SK-N-SH treated with all-trans-retinoic acid at 6 μM for 48 hours (cell line): ENCODE results near the gene FREY1.

Experiments used
- ATAC-seq: fragments of 200-7000 bp; cut with Tn5 transposase; 3 replicates; pipeline ENCODE4 v1.9.1; 2020; ENCODE audit warnings: mild to moderate bottlenecking, moderate library complexity
- ARNTL ChIP-seq: fragments of 450-650 bp; formaldehyde crosslinking; IDR thresholded peaks from 2 replicates; pipeline ENCODE4 v1.5.0; 2020; ENCODE audit warnings: low read depth, mild to moderate bottlenecking, moderate library complexity, borderline replicate concordance
- BACH2 ChIP-seq: fragments of 250-450 bp; sonication (Bioruptor Pico); IDR thresholded peaks from 2 replicates; pipeline ENCODE4 v1.9.0; 2021; ENCODE audit warnings: mild to moderate bottlenecking, borderline replicate concordance
- CSRNP3 ChIP-seq: fragments of 250-450 bp; sonication (Bioruptor Pico); IDR thresholded peaks from 2 replicates; pipeline ENCODE4 v1.5.1; 2021; ENCODE audit warnings: mild to moderate bottlenecking, moderate library complexity
- ESRRG ChIP-seq: fragments of 250-450 bp; sonication (Bioruptor Pico); IDR thresholded peaks from 2 replicates; pipeline ENCODE4 v1.6.1; 2021; ENCODE audit warnings: mild to moderate bottlenecking
- GLIS3 ChIP-seq: fragments of 250-450 bp; sonication (Bioruptor Pico); IDR thresholded peaks from 2 replicates; pipeline ENCODE4 v1.5.0; 2020; ENCODE audit warnings: mild to moderate bottlenecking, moderate library complexity
- ISL1 ChIP-seq: fragments of 250-450 bp; sonication (Bioruptor Pico); IDR thresholded peaks from 2 replicates; pipeline ENCODE4 v2.1.2; 2022; ENCODE audit warnings: mild to moderate bottlenecking, moderate library complexity
- OSR1 ChIP-seq: fragments of 250-450 bp; sonication (Bioruptor Pico); IDR thresholded peaks from 2 replicates; pipeline ENCODE4 v1.8.0; 2022; ENCODE audit warnings: moderate library complexity, mild to moderate bottlenecking, inconsistent platforms
- PPARA ChIP-seq: fragments of 250-450 bp; sonication (Bioruptor Pico); IDR thresholded peaks from 2 replicates; pipeline ENCODE4 v1.5.0; 2020; ENCODE audit warnings: mild to moderate bottlenecking, borderline replicate concordance
- RARB ChIP-seq: fragments of 250-450 bp; sonication (Bioruptor Pico); IDR thresholded peaks from 2 replicates; pipeline ENCODE4 v1.8.0; 2021; ENCODE audit warnings: mild to moderate bottlenecking, moderate library complexity
- TCF4 ChIP-seq: fragments of 250-450 bp; sonication (Bioruptor Pico); IDR thresholded peaks from 2 replicates; pipeline ENCODE4 v1.8.0; 2021; ENCODE audit warnings: mild to moderate bottlenecking, moderate library complexity, borderline replicate concordance
- TOX ChIP-seq: fragments of 250-450 bp; sonication (Bioruptor Pico); IDR thresholded peaks from 2 replicates; pipeline ENCODE4 v1.8.0; 2021; ENCODE audit warnings: mild to moderate bottlenecking, moderate library complexity, borderline replicate concordance
- ZFP3 ChIP-seq: fragments of 250-450 bp; sonication (Bioruptor Pico); IDR thresholded peaks from 2 replicates; pipeline ENCODE4 v1.5.0; 2020; ENCODE audit warnings: mild to moderate bottlenecking, moderate library complexity
- ZFP30 ChIP-seq: fragments of 450-650 bp; formaldehyde crosslinking; IDR thresholded peaks from 2 replicates; pipeline ENCODE4 v1.5.0; 2022; ENCODE audit warnings: mild to moderate bottlenecking, moderate library complexity
- ZNF70 ChIP-seq: fragments of 450-650 bp; formaldehyde crosslinking; IDR thresholded peaks from 2 replicates; pipeline ENCODE4 v1.5.0; 2020; ENCODE audit warnings: mild to moderate bottlenecking, moderate library complexity
- ZNF8 ChIP-seq: fragments of 450-650 bp; formaldehyde crosslinking; IDR thresholded peaks from 2 replicates; pipeline ENCODE4 v1.5.0; 2020; ENCODE audit warnings: mild to moderate bottlenecking, moderate library complexity
- TF ChIP-seq, protein P1 (sequence below): fragments of 250-450 bp; sonication (Bioruptor Pico); IDR thresholded peaks from 2 replicates; pipeline ENCODE4 v1.8.0; 2021; ENCODE audit warnings: low read depth, mild to moderate bottlenecking, moderate library complexity, borderline replicate concordance
- TF ChIP-seq, protein P2 (sequence below): fragments of 250-450 bp; sonication (Bioruptor Pico); IDR thresholded peaks from 2 replicates; pipeline ENCODE4 v1.5.1; 2020; ENCODE audit warnings: low read depth, mild to moderate bottlenecking, moderate library complexity
- TF ChIP-seq, protein P3 (sequence below): fragments of 250-450 bp; sonication (Bioruptor Pico); IDR thresholded peaks from 2 replicates; pipeline ENCODE4 v1.8.0; 2020; ENCODE audit warnings: mild to moderate bottlenecking, moderate library complexity, borderline replicate concordance

FREY1 gene

DNA sequence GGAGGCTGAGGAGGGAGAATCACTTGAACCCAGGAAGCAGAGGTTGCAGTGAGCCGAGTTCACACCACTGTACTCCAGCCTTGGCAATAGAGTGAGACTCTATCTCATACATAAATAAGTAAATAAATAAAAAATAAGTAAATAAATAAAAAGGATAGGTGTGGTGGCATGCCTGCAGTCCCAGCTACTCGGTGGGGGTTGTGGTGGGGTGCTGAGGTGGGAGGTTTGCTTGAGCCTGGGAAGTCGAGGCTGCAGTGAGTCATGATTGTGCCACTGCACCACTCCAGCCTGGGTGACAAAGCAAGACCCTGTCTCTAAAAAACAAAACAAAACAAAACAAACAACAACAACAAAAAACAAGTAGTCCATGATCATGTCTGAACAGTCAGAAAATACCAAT, 18.5 kb upstream of the FREY1 start:
- no peak for TF ChIP-seq ZFP30 (CRISPR knock-in tag)
- no peak for TF ChIP-seq ZFP3 (CRISPR knock-in tag)
- no peak for TF ChIP-seq ZNF8 (CRISPR knock-in tag)
- TF ChIP-seq ESRRG (CRISPR knock-in tag): no peak
- TF ChIP-seq, protein P1, sequence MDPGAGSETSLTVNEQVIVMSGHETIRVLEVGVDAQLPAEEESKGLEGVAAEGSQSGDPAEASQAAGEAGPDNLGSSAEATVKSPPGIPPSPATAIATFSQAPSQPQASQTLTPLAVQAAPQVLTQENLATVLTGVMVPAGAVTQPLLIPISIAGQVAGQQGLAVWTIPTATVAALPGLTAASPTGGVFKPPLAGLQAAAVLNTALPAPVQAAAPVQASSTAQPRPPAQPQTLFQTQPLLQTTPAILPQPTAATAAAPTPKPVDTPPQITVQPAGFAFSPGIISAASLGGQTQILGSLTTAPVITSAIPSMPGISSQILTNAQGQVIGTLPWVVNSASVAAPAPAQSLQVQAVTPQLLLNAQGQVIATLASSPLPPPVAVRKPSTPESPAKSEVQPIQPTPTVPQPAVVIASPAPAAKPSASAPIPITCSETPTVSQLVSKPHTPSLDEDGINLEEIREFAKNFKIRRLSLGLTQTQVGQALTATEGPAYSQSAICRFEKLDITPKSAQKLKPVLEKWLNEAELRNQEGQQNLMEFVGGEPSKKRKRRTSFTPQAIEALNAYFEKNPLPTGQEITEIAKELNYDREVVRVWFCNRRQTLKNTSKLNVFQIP (CRISPR knock-in tag): no peak
- TF ChIP-seq, protein P2, sequence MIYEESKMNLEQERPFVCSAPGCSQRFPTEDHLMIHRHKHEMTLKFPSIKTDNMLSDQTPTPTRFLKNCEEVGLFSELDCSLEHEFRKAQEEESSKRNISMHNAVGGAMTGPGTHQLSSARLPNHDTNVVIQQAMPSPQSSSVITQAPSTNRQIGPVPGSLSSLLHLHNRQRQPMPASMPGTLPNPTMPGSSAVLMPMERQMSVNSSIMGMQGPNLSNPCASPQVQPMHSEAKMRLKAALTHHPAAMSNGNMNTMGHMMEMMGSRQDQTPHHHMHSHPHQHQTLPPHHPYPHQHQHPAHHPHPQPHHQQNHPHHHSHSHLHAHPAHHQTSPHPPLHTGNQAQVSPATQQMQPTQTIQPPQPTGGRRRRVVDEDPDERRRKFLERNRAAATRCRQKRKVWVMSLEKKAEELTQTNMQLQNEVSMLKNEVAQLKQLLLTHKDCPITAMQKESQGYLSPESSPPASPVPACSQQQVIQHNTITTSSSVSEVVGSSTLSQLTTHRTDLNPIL (CRISPR knock-in tag): no peak
- no peak for TF ChIP-seq GLIS3 (CRISPR knock-in tag)
- no peak for TF ChIP-seq RARB
- TF ChIP-seq ISL1: no peak
- TF ChIP-seq TCF4: no peak
- no peak for TF ChIP-seq PPARA (CRISPR knock-in tag)
- TF ChIP-seq, all 23 proteins: peak for 0
- ATAC-seq: no peak

DNA sequence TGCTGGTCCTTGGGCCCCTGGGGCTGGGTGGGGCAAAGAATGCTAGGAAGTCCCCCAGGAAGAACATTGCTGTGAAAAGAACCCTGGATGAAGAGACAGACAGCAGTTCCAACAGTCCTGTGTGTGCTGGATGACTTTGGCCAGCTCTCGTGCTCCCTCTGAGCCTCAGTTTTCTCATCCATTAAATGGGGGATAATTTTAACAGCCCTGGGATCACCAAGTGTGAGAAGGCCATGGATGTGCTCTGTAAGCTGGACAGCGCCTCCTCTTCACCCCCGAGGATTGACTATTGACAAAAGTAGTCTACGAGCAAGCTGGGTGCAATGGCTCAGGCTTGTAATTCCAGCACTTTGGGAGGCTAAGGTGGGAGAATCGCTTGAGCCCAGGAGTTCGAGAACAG, 17.9 kb upstream of the FREY1 start:
- TF ChIP-seq CSRNP3 (CRISPR knock-in tag) (no peak), ZNF70 (no peak), ISL1 (no peak), GLIS3 (CRISPR knock-in tag) (no peak), ZFP3 (CRISPR knock-in tag) (no peak), ZNF8 (CRISPR knock-in tag) (no peak), OSR1 (CRISPR knock-in tag) (no peak), ARNTL (CRISPR knock-in tag) (no peak), BACH2 (CRISPR knock-in tag) (no peak)
- TF ChIP-seq, protein P3, sequence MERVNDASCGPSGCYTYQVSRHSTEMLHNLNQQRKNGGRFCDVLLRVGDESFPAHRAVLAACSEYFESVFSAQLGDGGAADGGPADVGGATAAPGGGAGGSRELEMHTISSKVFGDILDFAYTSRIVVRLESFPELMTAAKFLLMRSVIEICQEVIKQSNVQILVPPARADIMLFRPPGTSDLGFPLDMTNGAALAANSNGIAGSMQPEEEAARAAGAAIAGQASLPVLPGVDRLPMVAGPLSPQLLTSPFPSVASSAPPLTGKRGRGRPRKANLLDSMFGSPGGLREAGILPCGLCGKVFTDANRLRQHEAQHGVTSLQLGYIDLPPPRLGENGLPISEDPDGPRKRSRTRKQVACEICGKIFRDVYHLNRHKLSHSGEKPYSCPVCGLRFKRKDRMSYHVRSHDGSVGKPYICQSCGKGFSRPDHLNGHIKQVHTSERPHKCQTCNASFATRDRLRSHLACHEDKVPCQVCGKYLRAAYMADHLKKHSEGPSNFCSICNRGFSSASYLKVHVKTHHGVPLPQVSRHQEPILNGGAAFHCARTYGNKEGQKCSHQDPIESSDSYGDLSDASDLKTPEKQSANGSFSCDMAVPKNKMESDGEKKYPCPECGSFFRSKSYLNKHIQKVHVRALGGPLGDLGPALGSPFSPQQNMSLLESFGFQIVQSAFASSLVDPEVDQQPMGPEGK (CRISPR knock-in tag): no peak
- TF ChIP-seq, protein P2 (CRISPR knock-in tag): no peak
- TF ChIP-seq, protein P1 (CRISPR knock-in tag): no peak
- ATAC-seq: no peak

- ATAC-seq: no peak
- no peak for TF ChIP-seq TOX
- TF ChIP-seq GLIS3 (CRISPR knock-in tag): no peak
- TF ChIP-seq, protein P2 (CRISPR knock-in tag): no peak
- TF ChIP-seq, all 23 proteins: peak for 0
Measured at GRCh38 chr11:45924036-45924915, 17.2 kb upstream of the FREY1 start.
